Caco-2 (cell line): ENCODE measurements around the gene MAGEB10. TPM values are rescaled to one million over a fixed set of nuclear protein-coding genes. Genes with fewer than 3 reads are reported as not detected.

Source experiments
- BruUV-seq: library from RNA; stranded (reverse); fragments of 400-500 nt; replicated peaks from 2 replicates; lab custom pipeline; 2021; lab: Mats Ljungman, UMichigan
- CTCF ChIA-PET: fragments of 300-600 bp; sonication (Branson Sonifier 250); formaldehyde crosslinking; loops from one replicate; lab custom pipeline; 2022; ENCODE audit warnings: antibody characterized with exemption; lab: Charles Lee
- POLR2A ChIA-PET: fragments of 300-600 bp; sonication (Branson Sonifier 250); formaldehyde crosslinking; loops from one replicate; lab custom pipeline; 2022; ENCODE audit warnings: antibody characterized with exemption; lab: Charles Lee
- DNase-seq, 2 experiments: peaks; one replicate each; pipeline versions ENCODE4 v3.0.0 to v3.0.0-alpha.2; 2020 to 2022
- H3K27me3 ChIP-seq: replicated peaks from 2 replicates; pipeline ENCODE4 v1.6.0; 2011; ENCODE audit warnings: low read length; ENCODE audit not compliant: control insufficient read depth, insufficient read depth
- H3K36me3 ChIP-seq: 2 replicates; pipeline ENCODE4 v1.5.1; 2011; ENCODE audit warnings: low read length; ENCODE audit not compliant: control insufficient read depth, insufficient read depth
- H3K4me1 ChIP-seq: fragments of 250-450 bp; sonication (Bioruptor Pico); 2 replicates; pipeline ENCODE4 v1.5.1; 2020; ENCODE audit warnings: mild to moderate bottlenecking
- H3K4me3 ChIP-seq: 2 replicates; pipeline ENCODE4 v1.5.1; 2011; ENCODE audit warnings: low read depth, mild to moderate bottlenecking, control low read depth, low read length
- H3K9me3 ChIP-seq: fragments of 250-450 bp; sonication (Bioruptor Pico); 2 replicates; pipeline ENCODE4 v1.5.1; 2020; ENCODE audit warnings: mild to moderate bottlenecking, moderate library complexity
- H3K27ac Mint-ChIP-seq: one replicate; pipeline ENCODE4 v1.8.0; 2022; ENCODE audit warnings: mixed read lengths; ENCODE audit not compliant: unreplicated experiment
- H3K27me3 Mint-ChIP-seq: one replicate; pipeline ENCODE4 v1.8.0; 2022; ENCODE audit warnings: mixed read lengths; ENCODE audit not compliant: insufficient read depth, unreplicated experiment
- H3K36me3 Mint-ChIP-seq: one replicate; pipeline ENCODE4 v1.8.0; 2022; ENCODE audit warnings: mild to moderate bottlenecking, mixed read lengths; ENCODE audit not compliant: insufficient read depth, unreplicated experiment
- H3K4me1 Mint-ChIP-seq: one replicate; pipeline ENCODE4 v1.8.0; 2022; ENCODE audit warnings: low read depth, mixed read lengths; ENCODE audit not compliant: unreplicated experiment
- H3K4me3 Mint-ChIP-seq: one replicate; pipeline ENCODE4 v1.8.0; 2022; ENCODE audit warnings: mild to moderate bottlenecking, moderate library complexity, mixed read lengths; ENCODE audit not compliant: unreplicated experiment
- H3K9me3 Mint-ChIP-seq: one replicate; pipeline ENCODE4 v1.8.0; 2022; ENCODE audit warnings: mixed read lengths; ENCODE audit not compliant: unreplicated experiment
- CTCF ChIP-seq, 2 experiments: fragments of 200-600 bp in 1 of 2; IDR thresholded peaks; 1 replicate in 1 of 2; 2 replicates in 1 of 2; pipeline versions ENCODE4 v1.5.1 to v1.8.0; 2011 to 2022; ENCODE audit warnings: antibody characterized with exemption in 1 of 2, control low read depth in 1 of 2, inconsistent platforms in 1 of 2, low read depth in 1 of 2, low read length in 1 of 2, mild to moderate bottlenecking in 1 of 2, moderate library complexity in 1 of 2; ENCODE audit not compliant: insufficient read depth in 1 of 2, severe bottlenecking in 1 of 2, unreplicated experiment in 1 of 2
- intact Hi-C: fragments of 100-400 bp; cut with micrococcal nuclease; formaldehyde crosslinking; loops from one replicate; pipeline ENCODE4 v1.10.0; 2022; ENCODE audit not compliant: unreplicated experiment
- total RNA-seq: library from RNA; stranded (reverse); gene quantifications from 2 replicates; pipeline ENCODE4 v1.2.3, GENCODE V29; 2022

Gene MAGEB10
- total RNA-seq, 1 experiment from 2014 or later = not detected

- no peaks in the 10 kb centered on the region for H3K27me3 Mint-ChIP-seq
- DNase-seq = no peak
- H3K36me3 ChIP-seq = no peaks in the 10 kb centered on the region
- ChIA-PET CTCF (no interaction called here), POLR2A (no interaction called here)
- H3K9me3 Mint-ChIP-seq = no peaks in the 10 kb centered on the region
- H3K9me3 ChIP-seq = no peaks in the 10 kb centered on the region
- no peaks in the 10 kb centered on the region for H3K36me3 Mint-ChIP-seq
- no peak overlapping the region for H3K4me3 ChIP-seq
- H3K27ac Mint-ChIP-seq = no peak overlapping the region
- intact Hi-C loops = no loop called here
- no peak overlapping the region for H3K4me3 Mint-ChIP-seq
- H3K4me1 ChIP-seq = no peaks in the 10 kb centered on the region
- no peaks in the 10 kb centered on the region for H3K4me1 Mint-ChIP-seq
- H3K27me3 ChIP-seq = no peaks in the 10 kb centered on the region
- no peak for TF ChIP-seq CTCF (IDR thresholded peaks at IDR 0.05; ENCODE audit: insufficient read depth in 1 of 2, low read depth in 1 of 2, low read length in 1 of 2, severe bottlenecking in 1 of 2, unreplicated experiment in 1 of 2)
- no TSS peak for BruUV-seq
These were observed 31.8 kb upstream of the MAGEB10 start for GRCh38 chrX:27775984-27776383.

- TF ChIP-seq CTCF (IDR thresholded peaks at IDR 0.05; ENCODE audit: insufficient read depth in 1 of 2, low read depth in 1 of 2, low read length in 1 of 2, severe bottlenecking in 1 of 2, unreplicated experiment in 1 of 2) = no peak
- H3K9me3 ChIP-seq = no peaks in the 10 kb centered on the region
- Mint-ChIP-seq H3K4me3 (no peak overlapping the region), H3K27ac (no peak overlapping the region), H3K4me1 (no peaks in the 10 kb centered on the region), H3K27me3 (no peaks in the 10 kb centered on the region), H3K9me3 (no peaks in the 10 kb centered on the region), H3K36me3 (no peaks in the 10 kb centered on the region)
- no peak for DNase-seq
- no peaks in the 10 kb centered on the region for H3K27me3 ChIP-seq
- no TSS peak for BruUV-seq
- H3K4me1 ChIP-seq = no peaks in the 10 kb centered on the region
- no peaks in the 10 kb centered on the region for H3K36me3 ChIP-seq
- CTCF ChIA-PET = no interaction called here
- intact Hi-C loops = loop anchor here (5.0 kb wide), 1 partner anchor 409 kb away; no protein-coding TSS in a partner anchor
- POLR2A ChIA-PET = no interaction called here
- H3K4me3 ChIP-seq = no peak overlapping the region
These were observed 11.0 kb upstream of the MAGEB10 start for GRCh38 chrX:27796640-27797257.

GRCh38 chrX:27797575-27797974 lies 10.2 kb upstream of the MAGEB10 start:
- no peak overlapping the region for H3K4me3 ChIP-seq
- no peaks in the 10 kb centered on the region for H3K27me3 ChIP-seq
- H3K9me3 ChIP-seq = no peaks in the 10 kb centered on the region
- Mint-ChIP-seq H3K36me3 (no peaks in the 10 kb centered on the region), H3K9me3 (no peaks in the 10 kb centered on the region), H3K4me3 (no peak overlapping the region), H3K27ac (no peak overlapping the region), H3K4me1 (no peaks in the 10 kb centered on the region), H3K27me3 (no peaks in the 10 kb centered on the region)
- POLR2A ChIA-PET = no interaction called here
- no peaks in the 10 kb centered on the region for H3K36me3 ChIP-seq
- BruUV-seq = no TSS peak
- TF ChIP-seq CTCF (IDR thresholded peaks at IDR 0.05; ENCODE audit: insufficient read depth in 1 of 2, low read depth in 1 of 2, low read length in 1 of 2, severe bottlenecking in 1 of 2, unreplicated experiment in 1 of 2) = no peak
- intact Hi-C loops = loop anchor here (5.0 kb wide), 1 partner anchor 410 kb away; no protein-coding TSS in a partner anchor
- no peak for DNase-seq
- CTCF ChIA-PET = no interaction called here
- no peaks in the 10 kb centered on the region for H3K4me1 ChIP-seq
